ENCODE data around the gene KIDINS220.
A peak's percentile ranks its signal among the peaks of the same experiment; 100 is the strongest.

The KIDINS220 gene

DNA sequence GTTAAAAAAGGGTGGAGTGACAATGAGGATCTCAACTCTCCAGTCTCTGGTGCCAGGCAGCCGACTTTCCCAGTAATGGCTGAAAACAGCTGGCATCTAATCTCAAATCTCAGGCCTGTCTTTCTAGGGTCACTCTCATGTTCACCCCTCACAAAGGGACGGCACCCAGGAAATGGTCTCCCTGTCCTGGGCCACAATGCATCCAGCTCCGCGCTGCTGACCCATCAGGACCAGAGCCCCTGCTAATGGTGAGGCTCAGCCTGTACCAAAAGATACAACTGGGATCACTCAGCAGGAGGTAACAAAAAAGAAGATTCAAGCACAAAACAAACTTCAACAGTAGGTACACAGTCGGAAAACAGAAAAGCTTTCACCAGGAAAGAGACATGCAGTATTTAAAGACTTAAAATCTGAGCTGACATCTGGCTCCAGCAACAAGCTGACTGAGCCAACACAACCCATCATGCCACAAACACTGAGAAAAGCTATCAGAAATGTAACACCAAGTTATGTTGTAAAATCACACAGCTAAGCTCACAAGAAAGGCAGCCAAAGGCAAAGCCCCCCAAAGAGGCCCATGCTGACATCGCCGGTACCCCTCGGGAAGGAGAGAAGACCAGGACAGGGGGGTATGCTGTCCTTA, 13.6 kb upstream of the KIDINS220 start:
- DNase-seq, result no peak

DNA sequence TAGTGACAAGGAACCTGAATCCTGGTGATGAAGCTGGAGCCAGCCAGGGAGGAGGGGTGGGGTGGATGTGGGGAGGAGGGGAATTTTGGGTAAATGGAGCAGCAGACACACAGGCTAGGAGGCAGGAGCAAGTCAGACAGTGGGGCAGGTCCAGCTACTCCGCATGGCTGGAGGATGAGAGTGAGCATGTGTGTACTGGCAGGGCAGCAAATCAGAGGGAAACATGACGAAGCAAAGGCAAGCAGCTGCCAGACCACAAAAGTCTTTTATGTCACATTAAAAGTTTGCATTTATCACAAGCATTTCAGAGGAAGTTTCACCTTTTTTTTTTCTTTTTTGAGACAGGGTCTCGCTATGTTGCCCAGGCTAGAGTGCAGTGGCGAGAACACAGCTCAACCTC, 11.9 kb upstream of the KIDINS220 start:
- no peak for DNase-seq

DNA sequence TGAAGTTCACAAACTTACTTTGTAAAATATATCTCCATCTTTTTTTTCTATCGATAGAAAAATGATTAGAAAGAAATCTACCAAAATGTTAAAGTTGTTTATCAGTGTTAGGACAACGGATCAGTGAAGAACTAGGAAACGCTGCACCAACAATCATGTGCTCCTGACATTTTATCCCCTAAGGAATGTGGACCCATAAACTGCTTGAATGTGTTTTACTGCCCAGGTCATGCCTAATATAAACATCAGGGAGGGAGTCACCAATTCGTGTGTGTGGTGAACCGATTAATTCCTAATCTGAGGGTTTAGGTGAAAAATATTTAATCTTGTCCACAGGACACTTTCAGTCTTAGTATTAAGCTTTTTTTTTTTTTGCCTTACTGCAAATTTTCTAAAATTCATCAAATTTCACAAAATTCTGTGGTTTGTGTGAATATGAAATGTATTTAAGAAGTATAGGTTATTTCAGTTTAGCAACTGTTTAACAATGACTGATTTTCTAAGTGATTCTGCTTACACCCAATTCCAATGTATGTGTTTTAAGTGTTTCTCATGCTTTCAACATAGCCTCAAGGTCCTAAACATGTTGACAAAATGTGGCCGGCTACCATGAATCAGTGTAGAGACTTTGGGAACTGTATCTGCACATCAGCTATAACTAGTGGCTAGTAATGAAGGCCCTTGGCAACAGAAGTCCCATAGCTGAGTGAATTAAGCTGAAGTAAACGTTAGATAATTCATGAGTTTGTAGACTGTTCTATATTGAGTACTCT, 11.1 kb upstream of the KIDINS220 start:
- DNase-seq, result no peak

DNA sequence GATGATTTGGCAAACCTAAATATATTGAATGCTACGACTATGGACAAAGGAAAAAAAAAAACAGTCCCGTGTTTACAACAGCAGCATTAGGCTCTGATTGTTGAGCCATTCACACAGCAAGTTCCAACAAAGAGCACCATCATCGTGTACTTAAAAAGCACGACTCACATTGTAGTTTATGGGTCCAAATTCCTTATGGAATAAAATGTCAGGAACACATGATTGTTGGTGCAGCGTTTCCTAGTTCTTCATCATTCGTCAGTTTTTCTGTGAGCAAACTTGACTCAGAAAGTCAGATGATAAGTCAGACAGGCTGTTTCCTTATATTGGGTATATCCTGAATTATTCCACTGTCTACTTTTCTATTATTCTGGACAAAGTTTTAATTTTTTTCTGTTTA, 10.0 kb upstream of the KIDINS220 start:
- no peak for DNase-seq

DNA sequence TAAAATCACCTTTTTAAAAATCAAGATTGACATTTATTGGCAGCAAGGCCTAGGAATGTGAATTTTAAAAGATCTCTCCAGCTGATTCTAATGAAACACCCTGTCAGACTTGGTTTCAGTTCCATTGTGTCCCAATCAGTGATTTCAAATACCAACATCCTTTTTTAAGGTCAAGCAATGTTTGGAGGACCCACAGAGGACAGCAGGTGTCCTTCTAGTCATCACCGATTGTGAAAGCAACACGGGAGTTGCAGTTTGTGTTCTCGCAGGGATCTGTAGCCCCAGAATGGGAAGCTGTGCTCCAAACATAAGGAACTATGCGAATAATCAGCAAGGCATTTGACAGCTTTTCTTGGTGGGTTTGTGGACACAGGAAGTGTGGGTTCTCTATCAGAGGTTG, 4.5 kb upstream of the KIDINS220 start:
- DNase-seq, result no peak

DNA sequence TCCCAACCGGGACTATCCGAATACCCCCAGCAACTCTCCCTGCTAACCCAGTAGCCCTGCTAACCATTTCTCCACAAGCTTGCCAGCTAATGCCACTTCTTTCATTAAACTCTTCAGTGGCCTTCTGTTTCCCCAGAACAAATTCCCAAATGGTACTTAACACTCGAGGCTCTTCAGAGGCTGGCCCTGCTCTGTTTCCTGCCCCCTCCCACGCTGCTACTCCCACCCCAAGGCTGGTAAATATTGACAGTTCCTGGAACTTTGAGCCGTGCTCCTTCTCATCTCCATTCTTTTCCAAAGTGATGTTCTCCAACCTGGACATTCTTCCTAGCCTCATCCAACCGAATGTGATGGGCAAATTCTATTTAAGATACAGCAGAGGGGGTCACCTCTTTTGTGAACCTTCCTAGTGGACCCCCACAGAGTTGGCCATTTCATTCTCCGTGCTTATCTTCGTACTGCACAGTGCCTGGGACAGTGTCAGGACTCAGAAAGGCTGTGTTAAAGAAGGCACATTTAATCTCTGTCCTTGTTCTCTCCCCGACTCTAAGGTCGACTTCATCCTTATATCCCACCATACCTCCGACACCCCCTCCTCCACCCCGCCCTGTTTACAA, 3.2 kb upstream of the KIDINS220 start:
- DNase-seq, result no peak

DNA sequence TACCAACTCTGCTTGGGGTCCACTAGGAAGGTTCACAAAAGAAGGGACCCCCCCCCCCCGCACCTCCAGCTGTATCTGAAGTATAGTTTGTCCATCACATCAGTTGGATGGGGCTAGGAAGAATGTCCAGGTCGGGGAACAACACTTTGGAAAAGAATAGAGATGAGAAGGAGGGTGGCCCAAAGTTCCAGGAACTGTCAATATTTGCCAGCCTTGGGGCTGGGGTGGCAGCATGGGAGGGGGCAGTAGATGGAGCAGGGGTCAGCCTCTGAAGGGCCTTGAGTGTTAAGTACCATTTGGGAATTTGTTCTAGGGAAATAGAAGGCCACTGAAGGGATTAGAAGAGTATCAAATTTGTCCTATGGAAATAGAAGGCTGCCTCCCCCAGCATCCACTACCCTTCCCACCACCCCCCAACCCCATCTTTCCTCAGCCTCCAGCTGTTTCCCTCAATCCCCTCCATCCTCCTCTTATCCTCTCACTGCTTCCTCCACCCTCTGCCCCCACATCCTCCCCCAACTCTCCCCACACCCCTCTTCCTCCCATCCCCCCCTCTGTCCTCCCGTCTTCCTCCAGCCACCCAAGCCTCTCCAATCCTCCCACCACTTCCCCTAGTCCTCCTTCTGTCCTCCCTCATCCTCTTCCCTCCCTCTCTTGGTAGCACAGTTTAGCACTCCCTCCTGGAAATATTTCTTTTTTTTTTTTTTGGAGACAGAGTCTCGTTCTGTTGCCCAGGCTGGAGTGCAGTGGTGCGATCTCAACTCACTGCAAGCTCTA, 2.0 kb upstream of the KIDINS220 start:
- no peak for DNase-seq

DNA sequence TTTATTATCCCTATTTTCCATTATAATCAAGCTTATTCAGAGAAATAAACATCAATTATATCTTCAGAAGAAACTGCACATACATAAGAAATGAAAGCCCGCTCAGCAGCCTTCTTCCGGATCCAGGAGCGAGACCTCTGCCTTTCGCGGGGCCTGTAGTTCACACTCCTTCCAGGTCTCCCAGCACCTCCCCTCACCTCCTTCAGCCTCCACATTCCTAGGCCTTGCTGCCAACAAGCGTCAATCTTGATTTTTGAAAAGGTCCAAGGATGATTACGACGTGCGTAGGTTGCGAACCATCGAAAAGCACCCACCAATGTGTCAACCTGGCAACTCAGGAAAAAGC, 355 bp upstream of the KIDINS220 start:
- peak; percentile 4 for DNase-seq

DNA sequence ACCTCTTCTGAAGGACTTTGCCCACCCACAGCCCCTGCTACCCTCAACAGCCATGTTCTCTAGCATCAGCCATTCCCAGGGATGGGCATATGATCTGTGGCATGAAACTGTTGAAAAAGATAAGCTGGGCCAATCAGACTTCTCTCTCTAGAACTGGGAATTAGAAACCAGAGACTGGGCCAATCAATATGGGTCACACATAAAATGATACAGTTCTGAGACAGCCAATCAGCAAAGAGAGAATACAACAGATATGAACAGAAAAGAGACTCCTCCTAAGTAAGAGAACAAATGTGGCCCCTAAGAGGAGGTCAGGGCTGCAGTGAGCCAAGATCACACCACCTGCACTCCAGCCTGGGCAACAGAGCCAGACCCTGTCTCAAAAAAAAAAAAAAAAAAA, 2.1 kb downstream of the KIDINS220 start:
- no peak for DNase-seq

DNA sequence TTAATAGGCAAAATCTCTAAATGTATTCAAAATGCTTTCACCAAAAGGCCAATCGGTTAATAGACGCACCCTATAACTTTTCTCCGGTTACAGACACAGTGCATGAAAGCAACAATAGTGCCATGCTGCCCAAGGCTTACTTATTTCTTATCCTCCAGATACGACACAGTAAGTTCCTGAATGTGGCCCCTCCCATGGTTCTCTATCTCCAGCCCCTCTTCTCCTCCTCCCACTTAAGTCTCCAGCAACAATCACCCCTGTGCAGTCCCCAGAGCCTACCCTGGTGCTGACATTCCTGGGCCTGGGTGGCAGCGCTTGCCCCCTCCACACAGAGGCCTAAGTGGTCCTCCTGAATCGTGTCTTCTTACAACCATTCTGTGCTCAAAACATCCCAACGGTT, 3.6 kb downstream of the KIDINS220 start:
- no peak for DNase-seq

DNA sequence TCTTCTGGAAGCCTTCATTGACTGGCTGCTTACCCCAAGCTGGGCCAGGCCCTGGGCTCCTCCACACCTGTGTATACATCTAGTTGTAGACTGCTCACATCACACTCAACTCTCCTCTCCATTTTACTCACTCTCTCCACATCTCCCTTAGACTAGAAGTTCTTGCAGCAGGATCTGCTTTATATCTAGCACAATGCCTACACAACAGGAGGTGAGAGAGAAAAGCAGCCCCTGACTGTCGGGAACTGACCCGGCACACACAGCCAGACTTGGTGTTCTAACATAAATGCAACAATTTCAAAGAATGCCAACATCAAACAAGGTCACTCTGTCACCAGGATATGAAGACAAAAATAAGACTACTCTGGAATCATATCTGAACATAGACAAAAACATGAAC, 5.9 kb downstream of the KIDINS220 start:
- no peak for DNase-seq

DNA sequence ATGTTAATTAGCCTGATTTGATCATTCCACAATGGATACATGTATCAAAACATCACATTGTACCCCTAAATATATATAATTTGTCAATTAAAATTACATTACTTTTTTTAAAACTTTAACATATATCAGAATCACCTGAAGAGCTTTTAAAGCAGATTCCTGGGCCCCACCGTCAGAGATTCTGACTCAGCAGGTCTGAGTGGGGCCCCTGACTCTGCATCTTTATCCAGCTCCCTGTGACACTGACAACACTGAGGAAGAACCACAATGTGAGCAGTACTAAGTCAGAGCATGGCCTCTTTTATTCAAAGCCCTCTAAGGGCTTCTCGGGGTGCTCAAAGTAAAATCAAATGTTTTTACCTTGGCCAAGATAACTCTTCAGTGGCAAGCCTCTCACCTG, 9.7 kb downstream of the KIDINS220 start:
- DNase-seq, result no peak

DNA sequence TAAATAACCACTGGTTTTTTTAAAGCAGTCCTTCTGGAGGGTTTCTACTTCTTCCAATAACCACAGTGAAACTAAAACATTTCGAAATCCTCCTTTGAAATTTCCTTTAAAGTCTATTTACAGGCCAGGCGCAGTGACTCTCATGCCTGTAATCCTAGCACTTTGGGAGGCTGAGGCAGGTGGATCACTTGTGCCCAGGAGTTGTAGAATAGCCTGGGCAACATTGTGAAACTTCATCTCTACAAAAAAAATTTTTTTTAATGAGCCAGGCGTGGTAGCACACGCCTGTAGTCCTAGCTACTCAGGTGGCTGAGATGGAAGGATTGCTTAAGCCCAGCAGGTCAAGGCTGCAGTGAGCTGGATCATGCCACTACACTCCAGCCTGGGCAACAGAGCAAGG, 15.2 kb downstream of the KIDINS220 start:
- DNase-seq, result no peak

DNA sequence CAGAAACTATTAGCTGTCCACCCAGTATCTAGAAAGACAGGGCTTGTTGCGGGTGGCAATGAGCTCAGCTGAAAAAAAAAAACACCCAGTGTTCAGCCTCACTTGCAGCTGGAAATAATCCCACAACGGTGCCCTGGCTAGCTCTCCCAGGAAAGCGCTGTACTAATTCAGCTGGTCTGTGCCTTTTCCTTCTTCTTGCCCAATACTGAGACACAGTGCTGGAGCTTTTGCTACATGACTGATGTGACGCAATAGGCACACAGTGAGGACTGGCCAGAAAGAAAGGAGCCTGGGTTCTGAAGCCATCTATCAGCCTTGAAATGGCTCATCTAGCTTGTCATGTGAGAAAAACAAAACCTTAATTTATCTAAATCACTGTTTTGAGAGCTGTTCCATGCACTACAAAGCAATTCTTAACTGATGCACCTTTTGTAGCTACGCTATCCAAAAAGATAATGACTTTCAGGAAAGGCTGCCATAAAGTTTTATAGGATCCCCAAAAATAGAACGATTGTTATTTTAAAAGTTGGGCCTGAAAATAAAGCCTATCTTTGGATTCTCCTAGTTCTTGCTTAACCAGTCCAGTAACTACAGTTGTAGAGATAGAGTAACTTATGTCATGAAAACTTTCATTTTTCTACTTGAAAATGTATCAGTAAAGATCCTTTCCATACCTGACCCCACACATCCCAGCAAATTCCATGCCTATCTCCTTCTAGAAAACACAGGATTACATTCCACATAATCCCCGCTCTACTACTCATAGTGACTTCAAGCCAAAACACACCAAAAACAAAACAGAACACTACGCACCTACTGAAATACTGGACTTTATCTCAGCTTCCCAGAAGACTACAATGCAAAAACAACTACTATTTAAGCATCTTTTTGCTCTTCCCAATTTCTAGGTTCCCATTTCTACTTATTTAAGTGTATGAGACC, 15.9 kb downstream of the KIDINS220 start:
- DNase-seq, result no peak

DNA sequence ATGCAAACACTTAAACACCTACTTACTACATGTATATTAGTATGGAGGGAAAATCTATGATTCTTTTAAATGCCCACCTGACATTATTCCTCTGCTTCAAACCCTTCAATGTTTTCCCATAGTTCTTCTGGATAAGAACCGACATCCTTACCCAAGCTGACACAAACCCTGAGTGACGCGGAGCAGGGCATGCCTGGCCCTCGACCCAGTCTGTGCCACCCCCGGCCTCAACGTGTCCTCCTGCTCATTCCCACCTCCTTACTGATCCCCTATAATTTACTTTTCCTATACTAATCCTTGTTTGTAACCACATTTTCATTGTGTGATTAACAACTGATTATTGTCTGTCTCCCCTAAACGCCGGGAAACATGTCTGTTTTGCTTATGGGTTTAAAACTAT, 17.5 kb downstream of the KIDINS220 start:
- DNase-seq, result no peak

DNA sequence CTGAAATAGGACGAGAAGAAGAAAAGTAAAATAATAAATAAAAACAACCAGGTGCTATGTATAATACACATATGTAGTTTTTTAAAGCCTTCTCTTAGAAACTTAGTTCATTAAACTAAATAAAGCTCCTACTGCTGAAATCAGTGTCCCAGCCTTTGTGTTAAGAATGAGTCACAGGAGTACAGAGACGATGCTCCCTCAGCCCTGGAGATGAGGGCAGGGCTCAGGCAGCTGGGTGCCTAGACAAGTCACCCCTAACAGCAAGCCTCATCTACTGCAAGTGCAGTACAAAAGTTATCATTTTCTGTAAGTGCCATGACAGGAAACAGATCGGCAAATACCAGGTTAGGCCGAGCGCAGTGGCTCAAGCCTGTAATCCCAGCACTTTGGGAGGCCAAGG, 18.2 kb downstream of the KIDINS220 start:
- DNase-seq, result no peak

DNA sequence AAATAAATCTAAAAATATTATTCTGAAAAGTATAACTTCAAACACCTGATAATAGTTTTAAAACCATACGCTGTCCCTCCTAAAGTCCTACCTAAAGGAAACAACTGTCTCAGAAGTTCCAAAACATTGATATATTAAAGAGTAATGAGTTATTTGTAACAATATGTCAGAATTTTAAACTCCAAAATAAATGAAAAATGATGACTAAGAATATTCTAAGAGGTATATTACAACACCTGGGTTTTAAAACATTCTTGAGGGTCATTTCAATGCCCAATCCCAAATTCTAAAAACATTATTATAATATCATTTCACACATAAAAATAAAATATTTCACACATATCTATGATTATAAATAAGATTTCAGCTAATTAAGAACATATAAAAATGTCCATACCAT, 20.2 kb downstream of the KIDINS220 start:
- DNase-seq, result no peak

DNA sequence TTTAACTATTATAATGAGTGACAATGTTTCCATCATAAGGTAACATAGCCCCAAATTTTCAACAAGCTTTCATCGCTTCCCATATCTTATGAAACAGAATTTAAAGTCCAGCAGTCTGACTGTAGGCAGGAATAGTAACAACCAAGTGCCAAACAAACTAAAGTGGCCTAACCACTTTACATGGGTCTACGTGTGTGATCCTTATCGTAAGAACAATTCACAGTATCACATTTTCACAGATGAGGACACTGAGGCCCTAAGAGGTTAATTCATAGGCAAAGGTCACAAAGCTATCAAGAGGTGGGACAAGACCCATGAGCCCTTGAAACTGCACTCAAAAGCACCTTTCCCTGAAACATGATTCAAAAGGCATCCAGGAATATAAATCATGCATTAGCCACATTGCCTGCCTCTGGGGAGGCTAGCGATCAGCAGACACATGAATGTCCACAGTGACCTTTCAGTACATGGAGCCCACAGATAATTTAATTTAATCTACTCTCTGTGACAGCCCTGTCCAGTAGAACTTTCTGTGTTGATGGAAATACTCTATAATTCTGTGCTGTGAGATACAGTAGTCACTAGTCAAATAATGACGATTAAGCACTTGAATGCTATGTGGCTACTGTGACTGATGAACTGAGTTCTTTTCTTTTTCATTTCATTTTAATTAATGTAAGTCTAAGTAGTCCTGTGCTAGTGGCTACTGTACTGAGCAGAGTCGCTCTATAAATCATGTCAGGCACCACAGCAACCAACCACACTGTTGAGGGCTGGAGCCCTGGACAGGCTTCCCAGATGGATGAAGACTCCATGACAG, 30.3 kb downstream of the KIDINS220 start:
- DNase-seq, result no peak

DNA sequence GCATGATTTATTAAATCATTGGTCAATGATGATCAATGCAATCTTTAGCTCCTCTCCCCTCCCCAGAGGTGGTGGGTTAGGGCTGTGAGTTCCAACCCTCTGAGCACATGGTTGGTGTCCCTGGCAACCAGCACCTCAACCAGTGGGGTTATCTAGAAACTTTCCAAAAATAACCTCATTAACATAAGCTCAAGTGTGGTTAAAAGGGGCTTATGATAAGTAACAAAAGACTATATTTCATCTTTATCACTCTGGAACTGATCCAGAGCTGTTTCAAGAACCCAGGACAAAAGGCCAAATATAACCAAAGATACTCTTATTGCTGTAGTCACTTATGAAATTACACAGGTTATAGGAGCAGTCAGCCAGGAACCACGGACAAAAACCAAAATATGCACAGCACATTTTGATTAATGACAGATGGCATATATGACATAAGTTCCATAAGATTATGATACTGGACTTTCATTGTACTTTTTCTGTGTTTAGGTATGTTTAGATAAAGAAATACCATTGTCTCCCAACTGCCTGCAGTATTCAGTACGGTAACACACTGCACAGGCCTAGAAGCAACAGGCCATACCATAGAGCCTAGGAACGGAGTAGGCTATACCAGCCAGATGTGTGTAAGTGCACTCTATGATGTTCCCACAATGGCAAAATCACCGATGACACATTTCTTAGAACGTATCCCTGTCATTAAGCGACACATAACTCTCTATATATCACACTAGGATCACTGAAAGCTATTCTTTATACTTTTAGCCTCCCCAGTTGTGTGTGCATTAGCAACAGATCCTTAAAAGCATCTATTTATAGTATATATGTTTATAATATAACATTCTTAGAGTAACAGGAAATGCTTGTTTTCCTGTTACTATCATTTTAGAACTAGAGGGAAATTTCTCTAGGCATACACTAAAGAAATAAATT, 31.9 kb downstream of the KIDINS220 start:
- DNase-seq, result no peak

DNA sequence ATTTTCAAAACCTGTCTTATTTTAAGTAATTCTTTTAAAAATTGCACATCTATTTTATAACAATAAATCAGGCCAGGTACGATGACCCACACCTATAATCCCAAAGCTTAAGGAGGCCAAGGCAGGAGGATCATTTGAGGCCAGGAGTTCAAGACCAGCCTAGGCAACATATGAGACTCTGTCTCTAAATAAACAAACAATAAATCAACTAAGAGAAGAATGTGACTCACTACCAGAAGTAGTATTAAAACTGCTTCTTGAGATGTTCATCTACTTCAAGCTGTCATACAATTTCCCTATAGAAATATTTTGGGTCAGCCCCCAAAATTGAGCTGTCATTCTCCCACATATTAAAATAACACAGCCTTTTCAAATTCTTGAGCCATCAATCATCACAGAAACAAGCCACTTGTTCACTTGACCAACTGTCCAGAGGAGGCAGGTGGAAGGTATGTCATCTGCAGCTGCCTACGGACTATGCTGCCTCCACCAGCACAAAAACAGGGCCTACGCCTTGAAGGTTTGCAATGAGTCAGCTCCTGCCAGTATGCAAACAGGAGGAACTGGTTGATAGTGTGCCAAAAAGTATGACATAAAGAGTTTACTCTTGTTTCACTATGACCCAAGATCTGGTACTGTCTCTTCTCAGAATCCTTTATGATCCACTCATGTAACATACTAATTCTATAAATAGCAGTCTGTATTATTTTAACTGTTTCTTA, 33.6 kb downstream of the KIDINS220 start:
- DNase-seq, result peak; percentile 18
